HG03432 (cell line): ENCODE results near the gene CBLL1.

Source experiments
- ATAC-seq: cut with Tn5 transposase; IDR thresholded peaks from one replicate; pipeline ENCODE4 v1.9.1; 2021; ENCODE audit warnings: mild to moderate bottlenecking, moderate library complexity; ENCODE audit not compliant: unreplicated experiment

Gene CBLL1

GRCh38 chr7:107742678-107743566, 1.0 kb upstream of the CBLL1 start:
- peak; percentile 36 for ATAC-seq

GRCh38 chr7:107744345-107744750, 406 bp downstream of the CBLL1 start:
- peak; percentile 45 for ATAC-seq

- no peak for ATAC-seq
Observed at GRCh38 chr7:107746006-107746405, 2.1 kb downstream of the CBLL1 start.

- no peak for ATAC-seq
Observed at GRCh38 chr7:107751113-107751512, 7.2 kb downstream of the CBLL1 start.

DNA sequence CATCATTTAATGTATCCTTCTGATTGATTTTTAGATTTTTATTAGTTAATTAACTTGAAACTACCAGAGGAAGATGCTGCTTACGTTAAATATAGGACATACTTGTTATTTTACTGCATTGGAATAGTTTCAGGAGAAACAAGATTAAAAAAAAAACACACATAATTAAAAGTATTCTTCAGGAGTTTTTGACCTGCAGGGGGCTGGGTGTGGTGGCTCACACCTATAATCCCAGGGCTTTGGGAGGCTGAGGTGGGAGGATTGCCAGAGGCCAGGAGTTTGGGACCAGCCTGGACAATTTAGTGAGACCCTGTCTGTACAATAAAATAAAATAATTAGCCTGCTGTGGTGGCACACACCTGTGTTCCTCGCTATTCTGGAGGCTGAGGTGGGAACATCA, 10.7 kb downstream of the CBLL1 start:
- no peak for ATAC-seq

DNA sequence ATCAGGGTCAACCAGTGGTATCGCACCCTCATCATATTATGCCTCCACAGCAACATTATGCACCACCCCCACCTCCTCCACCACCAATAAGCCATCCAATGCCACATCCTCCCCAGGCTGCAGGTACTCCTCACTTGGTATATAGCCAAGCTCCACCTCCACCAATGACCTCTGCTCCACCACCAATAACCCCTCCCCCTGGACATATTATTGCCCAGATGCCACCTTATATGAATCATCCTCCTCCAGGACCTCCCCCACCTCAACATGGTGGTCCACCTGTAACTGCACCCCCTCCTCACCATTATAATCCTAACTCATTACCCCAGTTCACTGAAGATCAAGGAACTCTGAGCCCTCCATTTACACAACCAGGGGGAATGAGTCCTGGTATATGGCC, 14.7 kb downstream of the CBLL1 start:
- ATAC-seq, result no peak

DNA sequence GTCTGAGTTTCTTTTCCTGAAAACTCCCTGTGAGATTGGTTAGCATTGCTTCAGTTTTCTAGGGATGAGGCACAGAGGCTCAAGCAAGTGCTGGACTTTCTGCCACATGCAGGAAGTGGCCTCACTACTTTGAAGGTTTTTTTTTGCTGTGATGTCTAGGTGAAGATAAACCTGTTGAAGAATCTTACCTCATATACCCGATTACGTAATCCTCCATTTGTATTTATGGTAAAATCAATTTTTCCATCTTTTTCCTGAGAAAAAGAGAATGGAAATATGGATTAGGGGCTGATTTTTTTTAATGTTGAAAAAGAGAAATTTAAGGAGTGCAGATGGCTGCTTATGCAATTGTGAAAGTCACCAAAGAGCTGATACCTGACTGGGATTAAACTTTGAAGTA, 23.4 kb downstream of the CBLL1 start:
- ATAC-seq, result no peak

DNA sequence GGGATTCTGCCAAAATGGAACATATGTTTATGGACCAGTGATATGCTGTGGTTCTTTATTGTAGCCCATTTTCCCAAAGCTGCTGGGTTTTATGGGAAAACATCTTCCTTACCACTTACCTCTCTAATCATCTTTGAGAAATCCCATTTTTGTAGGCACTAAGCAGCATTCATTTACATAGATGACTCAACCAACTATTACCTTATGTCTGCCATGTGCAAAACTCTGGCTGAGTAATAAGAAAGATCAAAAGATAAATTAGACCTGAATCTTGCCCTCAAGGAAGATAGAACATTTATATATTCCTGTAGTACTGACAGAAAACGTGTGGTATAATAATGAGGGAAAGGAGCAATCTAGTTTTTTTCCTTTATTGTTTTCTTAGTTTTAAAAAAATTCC, 24.3 kb downstream of the CBLL1 start:
- no peak for ATAC-seq

DNA sequence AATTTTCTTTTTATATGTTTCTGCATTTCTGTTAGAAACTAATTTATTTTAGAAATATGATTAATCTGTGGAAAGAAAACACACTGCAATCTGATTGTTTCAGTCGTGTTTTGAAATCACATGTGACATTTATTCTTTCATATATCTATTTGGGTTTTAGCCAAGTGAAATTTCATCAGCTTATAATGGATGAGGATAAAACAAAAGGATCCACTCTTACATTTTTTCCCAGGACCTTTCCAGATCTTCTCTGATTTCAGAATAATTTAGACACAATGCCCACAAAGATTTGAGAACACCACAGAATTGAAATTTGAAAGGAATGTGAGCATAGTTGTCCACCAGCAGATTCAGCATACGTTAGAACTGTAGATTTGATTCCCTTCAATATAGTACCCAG, 29.1 kb downstream of the CBLL1 start:
- ATAC-seq, result no peak

DNA sequence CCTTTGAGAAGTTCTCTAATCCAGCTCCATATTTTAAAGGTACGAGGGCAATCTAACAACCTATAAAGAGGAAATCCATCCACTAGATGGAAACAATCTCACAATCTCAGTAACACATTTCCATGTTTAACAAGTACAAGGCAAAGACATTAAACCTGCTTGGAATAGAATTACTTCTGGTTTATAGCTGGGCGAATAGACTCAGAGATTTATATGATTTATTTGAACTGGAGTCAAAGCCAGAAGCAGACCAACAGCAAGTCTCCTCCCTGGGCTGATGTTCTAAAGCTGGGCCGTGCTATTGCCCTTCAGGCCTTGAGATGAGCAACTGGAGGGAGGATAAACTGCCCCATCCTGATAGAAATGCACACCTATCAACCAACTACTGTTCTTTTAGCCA, 33.8 kb downstream of the CBLL1 start:
- ATAC-seq, result no peak

GRCh38 chr7:107778283-107778682, 34.3 kb downstream of the CBLL1 start:
- ATAC-seq, result no peak

DNA sequence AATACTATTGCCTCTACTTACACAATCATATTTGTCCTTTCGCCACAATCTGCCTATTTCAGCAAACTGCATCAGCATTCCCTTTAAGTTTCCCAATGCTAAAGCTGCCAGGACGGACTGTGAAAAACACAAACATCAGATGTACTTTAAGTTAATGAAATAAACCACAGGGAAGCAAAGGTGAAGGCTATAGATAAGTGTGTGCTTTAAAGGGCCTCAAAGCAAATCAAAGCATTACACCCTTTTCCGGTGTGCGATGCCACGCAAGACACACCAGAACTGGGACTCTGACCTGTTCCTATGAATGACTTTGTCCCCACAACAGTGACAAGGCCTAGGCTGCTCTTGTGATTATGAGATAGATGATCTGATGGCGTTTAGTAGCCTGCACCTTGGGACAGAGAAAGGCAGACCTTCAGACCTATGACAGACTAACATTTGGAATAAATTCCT, 35.7 kb downstream of the CBLL1 start:
- ATAC-seq, result no peak

DNA sequence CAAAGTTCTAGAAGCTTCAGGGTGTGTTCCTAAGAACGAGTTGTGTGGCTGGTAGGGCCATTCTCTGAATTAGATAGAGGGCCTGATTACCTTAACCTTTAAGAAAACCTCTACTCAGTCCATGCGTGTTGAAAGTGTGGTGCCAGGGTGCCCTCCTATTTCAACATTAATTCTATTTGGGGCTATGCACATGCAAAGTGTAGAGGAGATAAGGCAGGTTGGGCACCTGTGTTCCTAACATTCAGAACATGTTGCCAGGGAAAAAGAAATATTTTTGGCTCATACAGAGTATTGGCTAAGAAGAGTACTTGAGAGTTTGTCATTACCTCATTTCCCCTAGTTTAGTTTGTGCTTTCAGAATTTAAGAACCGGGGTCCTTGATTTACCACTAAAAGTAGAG, 38.4 kb downstream of the CBLL1 start:
- no peak for ATAC-seq

DNA sequence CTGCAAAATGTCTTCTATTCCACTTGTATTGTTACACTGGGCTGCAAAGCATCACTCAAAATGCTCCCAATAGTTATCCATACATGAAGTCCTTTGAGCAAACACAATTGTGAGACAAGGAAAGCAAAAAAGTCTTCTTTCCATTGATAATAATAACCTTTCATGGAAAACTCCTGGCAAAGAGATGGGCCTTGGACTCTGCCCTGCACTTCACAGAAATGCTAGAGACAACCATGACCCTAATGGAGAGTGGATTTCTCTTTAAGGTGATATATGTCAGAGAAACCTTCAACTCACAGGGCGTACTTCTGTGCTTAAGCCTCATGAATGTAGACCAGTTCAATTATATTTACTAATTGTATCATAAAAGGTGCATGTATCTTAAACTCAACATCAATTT, 39.7 kb downstream of the CBLL1 start:
- ATAC-seq, result no peak

- no peak for ATAC-seq
Observed at GRCh38 chr7:107785170-107785569, 41.2 kb downstream of the CBLL1 start.

- no peak for ATAC-seq
Observed at GRCh38 chr7:107785926-107786325, 42.0 kb downstream of the CBLL1 start.

DNA sequence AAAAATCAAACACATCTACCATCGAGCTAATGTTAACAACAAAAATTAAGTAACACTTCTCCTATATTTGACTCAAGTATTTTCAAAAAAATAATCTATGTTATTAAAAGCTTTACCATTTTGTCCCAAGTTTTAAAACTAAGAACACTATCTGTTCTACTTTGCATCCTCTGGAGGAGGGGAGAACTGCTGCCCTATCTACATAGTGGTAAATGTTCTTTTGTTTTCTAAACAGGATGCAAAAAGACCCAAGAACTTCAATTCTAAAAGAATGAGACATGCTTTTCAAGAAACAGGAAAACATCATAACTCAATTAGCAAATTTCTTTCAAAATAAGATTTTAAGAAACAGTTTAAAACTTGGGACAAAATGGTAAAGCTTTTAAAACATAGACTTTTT, 44.3 kb downstream of the CBLL1 start:
- no peak for ATAC-seq

GRCh38 chr7:107788662-107789061, 44.7 kb downstream of the CBLL1 start:
- ATAC-seq, result no peak

- no peak for ATAC-seq
Observed at GRCh38 chr7:107789647-107790046, 45.7 kb downstream of the CBLL1 start.

DNA sequence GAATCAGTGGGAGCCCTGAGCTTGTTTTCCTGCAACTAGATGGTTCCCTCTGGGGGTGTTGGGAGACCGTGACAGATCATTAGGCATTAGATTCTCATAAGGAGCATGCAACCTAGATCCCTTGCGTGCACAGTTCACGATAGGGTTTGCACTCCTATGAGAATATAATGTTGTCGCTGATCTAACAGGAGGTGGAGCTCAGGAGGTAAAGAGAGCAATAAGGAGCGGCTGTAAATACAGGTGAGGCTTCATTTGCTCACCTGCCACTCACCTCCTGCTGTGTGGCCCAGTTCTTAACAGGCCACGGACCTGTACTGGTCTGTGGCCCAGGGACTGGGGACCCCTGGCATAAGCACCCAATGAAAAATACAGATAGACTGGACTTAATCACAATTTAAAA, 48.4 kb downstream of the CBLL1 start:
- ATAC-seq, result no peak

GRCh38 chr7:107799647-107800264, 55.8 kb downstream of the CBLL1 start:
- no peak for ATAC-seq

- no peak for ATAC-seq
Observed at GRCh38 chr7:107803009-107803610, 59.2 kb downstream of the CBLL1 start, which contains the start of gene SLC26A3. TSS of gene SLC26A3 (minus strand) at chr7:107803223. CDS start at chr7:107794509, 8,714 bp downstream.
